Activated T-cell treated with anti-CD3 and anti-CD28 coated beads, Interleukin-2, amount 50 U/mL, for 4 hours (primary cell): ENCODE results near the gene NDUFS6. TPM values are rescaled to one million over a fixed set of nuclear protein-coding genes. Genes with fewer than 3 reads are reported as not detected.

Experiments used
- ATAC-seq, 2 donors: fragments of 200-7000 bp; cut with Tn5 transposase; one replicate each; pipeline ENCODE4 v1.10.0; 2021
- DNase-seq: peaks from one replicate; pipeline ENCODE4 v3.0.0-alpha.2; 2020
- H3K27me3 Mint-ChIP-seq: one replicate; pipeline ENCODE4 v1.8.0; 2021; ENCODE audit warnings: low read depth, mixed read lengths
- H3K36me3 Mint-ChIP-seq: one replicate; pipeline ENCODE4 v1.8.0; 2022; ENCODE audit warnings: mixed read lengths; ENCODE audit not compliant: insufficient read depth
- H3K4me1 Mint-ChIP-seq: one replicate; pipeline ENCODE4 v1.8.0; 2021; ENCODE audit warnings: low read depth, mixed read lengths
- H3K4me3 Mint-ChIP-seq: one replicate; pipeline ENCODE4 v1.8.0; 2021; ENCODE audit warnings: mild to moderate bottlenecking, moderate library complexity, mixed read lengths
- H3K9me3 Mint-ChIP-seq: one replicate; pipeline ENCODE4 v1.8.0; 2021; ENCODE audit warnings: mixed read lengths
- total RNA-seq, 3 donors: library from RNA; stranded (reverse); gene quantifications; one replicate each; pipeline ENCODE4 v1.2.1, GENCODE V29; 2021

Gene NDUFS6
- total RNA-seq, 3 donors from 2014 or later: 55.6 to 64.9 (median 61.4) TPM

- no peaks in the 10 kb centered on the region for H3K9me3 Mint-ChIP-seq
- H3K4me3 Mint-ChIP-seq: no peak overlapping the region
- H3K36me3 Mint-ChIP-seq: peaks cover 48% of the 10 kb centered on the region
- H3K27me3 Mint-ChIP-seq: no peaks in the 10 kb centered on the region
- DNase-seq (no peak), ATAC-seq (no peak)
- H3K4me1 Mint-ChIP-seq: no peaks in the 10 kb centered on the region
These were observed 17.6 kb downstream of the NDUFS6 start for GRCh38 chr5:1818784-1819183.

- Mint-ChIP-seq H3K36me3 (peaks cover 43% of the 10 kb centered on the region), H3K4me1 (no peaks in the 10 kb centered on the region), H3K9me3 (no peaks in the 10 kb centered on the region), H3K4me3 (no peak overlapping the region), H3K27me3 (no peaks in the 10 kb centered on the region)
- no peak for ATAC-seq
- no peak for DNase-seq
These were observed 18.3 kb downstream of the NDUFS6 start for GRCh38 chr5:1819458-1819857.

- no peak for DNase-seq
- Mint-ChIP-seq H3K36me3 (peaks cover 39% of the 10 kb centered on the region), H3K9me3 (no peaks in the 10 kb centered on the region), H3K27me3 (no peaks in the 10 kb centered on the region), H3K4me3 (no peak overlapping the region), H3K4me1 (no peaks in the 10 kb centered on the region)
- ATAC-seq: no peak
These were observed 19.2 kb downstream of the NDUFS6 start for GRCh38 chr5:1820381-1820780.

GRCh38 chr5:1820926-1821325 lies 19.7 kb downstream of the NDUFS6 start:
- Mint-ChIP-seq H3K4me1 (no peaks in the 10 kb centered on the region), H3K4me3 (no peak overlapping the region), H3K36me3 (peaks cover 35% of the 10 kb centered on the region), H3K9me3 (no peaks in the 10 kb centered on the region), H3K27me3 (no peaks in the 10 kb centered on the region)
- DNase-seq: no peak
- no peak for ATAC-seq

GRCh38 chr5:1821862-1822261 lies 20.7 kb downstream of the NDUFS6 start:
- ATAC-seq: no peak
- no peak for DNase-seq
- Mint-ChIP-seq H3K27me3 (no peaks in the 10 kb centered on the region), H3K9me3 (no peaks in the 10 kb centered on the region), H3K4me1 (no peaks in the 10 kb centered on the region), H3K4me3 (no peak overlapping the region), H3K36me3 (peaks cover 29% of the 10 kb centered on the region)

- ATAC-seq: no peak
- H3K9me3 Mint-ChIP-seq: no peaks in the 10 kb centered on the region
- no peak overlapping the region for H3K4me3 Mint-ChIP-seq
- no peaks in the 10 kb centered on the region for H3K4me1 Mint-ChIP-seq
- H3K36me3 Mint-ChIP-seq: peaks cover 17% of the 10 kb centered on the region
- H3K27me3 Mint-ChIP-seq: no peaks in the 10 kb centered on the region
- no peak for DNase-seq
These were observed 22.3 kb downstream of the NDUFS6 start for GRCh38 chr5:1823381-1824034.

GRCh38 chr5:1824109-1824821 lies 23.1 kb downstream of the NDUFS6 start:
- no peaks in the 10 kb centered on the region for H3K4me1 Mint-ChIP-seq
- no peaks in the 10 kb centered on the region for H3K9me3 Mint-ChIP-seq
- DNase-seq (no peak), ATAC-seq (no peak)
- peaks cover 16% of the 10 kb centered on the region for H3K36me3 Mint-ChIP-seq
- H3K4me3 Mint-ChIP-seq: no peak overlapping the region
- no peaks in the 10 kb centered on the region for H3K27me3 Mint-ChIP-seq

GRCh38 chr5:1824903-1825841 lies 24.0 kb downstream of the NDUFS6 start:
- Mint-ChIP-seq H3K36me3 (peaks cover 16% of the 10 kb centered on the region), H3K4me3 (no peak overlapping the region), H3K27me3 (no peaks in the 10 kb centered on the region), H3K4me1 (no peaks in the 10 kb centered on the region), H3K9me3 (no peaks in the 10 kb centered on the region)
- no peak for DNase-seq
- ATAC-seq: no peak

GRCh38 chr5:1826235-1826980 lies 25.2 kb downstream of the NDUFS6 start:
- no peaks in the 10 kb centered on the region for H3K27me3 Mint-ChIP-seq
- H3K9me3 Mint-ChIP-seq: no peaks in the 10 kb centered on the region
- no peaks in the 10 kb centered on the region for H3K4me1 Mint-ChIP-seq
- peaks cover 7% of the 10 kb centered on the region for H3K36me3 Mint-ChIP-seq
- no peak overlapping the region for H3K4me3 Mint-ChIP-seq
- ATAC-seq (no peak), DNase-seq (no peak)

GRCh38 chr5:1827025-1827885 lies 26.0 kb downstream of the NDUFS6 start:
- Mint-ChIP-seq H3K36me3 (peaks cover 2% of the 10 kb centered on the region), H3K4me3 (no peak overlapping the region), H3K4me1 (no peaks in the 10 kb centered on the region), H3K27me3 (no peaks in the 10 kb centered on the region), H3K9me3 (no peaks in the 10 kb centered on the region)
- DNase-seq (no peak), ATAC-seq (no peak)

GRCh38 chr5:1827886-1828397 lies 26.7 kb downstream of the NDUFS6 start:
- no peaks in the 10 kb centered on the region for H3K36me3 Mint-ChIP-seq
- peak; percentile 57 to 87 for ATAC-seq
- H3K9me3 Mint-ChIP-seq: no peaks in the 10 kb centered on the region
- H3K27me3 Mint-ChIP-seq: no peaks in the 10 kb centered on the region
- no peaks in the 10 kb centered on the region for H3K4me1 Mint-ChIP-seq
- no peak overlapping the region for H3K4me3 Mint-ChIP-seq
- DNase-seq: no peak

GRCh38 chr5:1830571-1831228 lies 29.5 kb downstream of the NDUFS6 start:
- ATAC-seq (no peak), DNase-seq (no peak)
- Mint-ChIP-seq H3K4me3 (no peak overlapping the region), H3K36me3 (no peaks in the 10 kb centered on the region), H3K27me3 (peaks cover 9% of the 10 kb centered on the region), H3K4me1 (no peaks in the 10 kb centered on the region), H3K9me3 (no peaks in the 10 kb centered on the region)

- no peaks in the 10 kb centered on the region for H3K36me3 Mint-ChIP-seq
- H3K4me3 Mint-ChIP-seq: no peak overlapping the region
- H3K27me3 Mint-ChIP-seq: peaks cover 9% of the 10 kb centered on the region
- ATAC-seq: no peak
- no peaks in the 10 kb centered on the region for H3K4me1 Mint-ChIP-seq
- no peak for DNase-seq
- H3K9me3 Mint-ChIP-seq: no peaks in the 10 kb centered on the region
These were observed 30.1 kb downstream of the NDUFS6 start for GRCh38 chr5:1831257-1831656.
